ENCODE data around the gene EFCAB6.

DNA sequence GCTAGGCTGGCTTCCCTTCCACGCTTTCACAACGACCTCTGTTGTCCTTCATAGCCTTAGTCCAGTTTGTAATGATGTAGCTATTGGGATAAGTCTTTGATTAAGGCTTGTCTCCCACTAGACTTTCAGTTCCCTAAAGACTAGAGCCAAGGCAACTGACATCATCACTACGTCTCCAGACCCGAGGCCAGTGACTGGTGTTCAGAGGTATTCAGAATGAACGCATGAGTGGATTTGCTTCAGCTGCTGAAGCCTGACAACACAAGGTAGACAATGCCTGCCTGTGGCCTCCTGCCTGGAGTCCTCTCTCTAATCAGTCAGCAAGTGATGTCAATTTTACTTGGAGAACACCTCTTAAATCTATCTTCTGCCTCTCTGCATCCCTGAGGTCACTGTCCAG is 13.6 kb downstream of the EFCAB6 start:
- TF ChIP-seq, protein P1, sequence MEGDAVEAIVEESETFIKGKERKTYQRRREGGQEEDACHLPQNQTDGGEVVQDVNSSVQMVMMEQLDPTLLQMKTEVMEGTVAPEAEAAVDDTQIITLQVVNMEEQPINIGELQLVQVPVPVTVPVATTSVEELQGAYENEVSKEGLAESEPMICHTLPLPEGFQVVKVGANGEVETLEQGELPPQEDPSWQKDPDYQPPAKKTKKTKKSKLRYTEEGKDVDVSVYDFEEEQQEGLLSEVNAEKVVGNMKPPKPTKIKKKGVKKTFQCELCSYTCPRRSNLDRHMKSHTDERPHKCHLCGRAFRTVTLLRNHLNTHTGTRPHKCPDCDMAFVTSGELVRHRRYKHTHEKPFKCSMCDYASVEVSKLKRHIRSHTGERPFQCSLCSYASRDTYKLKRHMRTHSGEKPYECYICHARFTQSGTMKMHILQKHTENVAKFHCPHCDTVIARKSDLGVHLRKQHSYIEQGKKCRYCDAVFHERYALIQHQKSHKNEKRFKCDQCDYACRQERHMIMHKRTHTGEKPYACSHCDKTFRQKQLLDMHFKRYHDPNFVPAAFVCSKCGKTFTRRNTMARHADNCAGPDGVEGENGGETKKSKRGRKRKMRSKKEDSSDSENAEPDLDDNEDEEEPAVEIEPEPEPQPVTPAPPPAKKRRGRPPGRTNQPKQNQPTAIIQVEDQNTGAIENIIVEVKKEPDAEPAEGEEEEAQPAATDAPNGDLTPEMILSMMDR (conservative IDR thresholded peaks at IDR 0.05; ENCODE audit: low read depth, low read length): no peak
- TF ChIP-seq POLR2A (IDR thresholded peaks at IDR 0.05; ENCODE audit: low read depth, low read length) (no peak), BHLHE40 (IDR thresholded peaks at IDR 0.05; ENCODE audit: low read depth, low read length) (no peak), SMC3 (IDR thresholded peaks at IDR 0.05; ENCODE audit: low read depth, low read length) (no peak), CEBPB (IDR thresholded peaks at IDR 0.05; ENCODE audit: low read depth, low read length) (no peak), RAD21 (IDR thresholded peaks at IDR 0.05; ENCODE audit: low read length) (no peak)
- TF ChIP-seq, protein P2, sequence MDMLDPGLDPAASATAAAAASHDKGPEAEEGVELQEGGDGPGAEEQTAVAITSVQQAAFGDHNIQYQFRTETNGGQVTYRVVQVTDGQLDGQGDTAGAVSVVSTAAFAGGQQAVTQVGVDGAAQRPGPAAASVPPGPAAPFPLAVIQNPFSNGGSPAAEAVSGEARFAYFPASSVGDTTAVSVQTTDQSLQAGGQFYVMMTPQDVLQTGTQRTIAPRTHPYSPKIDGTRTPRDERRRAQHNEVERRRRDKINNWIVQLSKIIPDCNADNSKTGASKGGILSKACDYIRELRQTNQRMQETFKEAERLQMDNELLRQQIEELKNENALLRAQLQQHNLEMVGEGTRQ (IDR thresholded peaks at IDR 0.05; ENCODE audit: low read depth, low read length): no peak
